HG03280 (cell line): Measurements from ENCODE around the gene COMMD10.

Experiments
- ATAC-seq: cut with Tn5 transposase; IDR thresholded peaks from one replicate; pipeline ENCODE4 v1.9.1; 2021; ENCODE audit warnings: mild to moderate bottlenecking, moderate library complexity; ENCODE audit not compliant: unreplicated experiment

The COMMD10 gene

DNA sequence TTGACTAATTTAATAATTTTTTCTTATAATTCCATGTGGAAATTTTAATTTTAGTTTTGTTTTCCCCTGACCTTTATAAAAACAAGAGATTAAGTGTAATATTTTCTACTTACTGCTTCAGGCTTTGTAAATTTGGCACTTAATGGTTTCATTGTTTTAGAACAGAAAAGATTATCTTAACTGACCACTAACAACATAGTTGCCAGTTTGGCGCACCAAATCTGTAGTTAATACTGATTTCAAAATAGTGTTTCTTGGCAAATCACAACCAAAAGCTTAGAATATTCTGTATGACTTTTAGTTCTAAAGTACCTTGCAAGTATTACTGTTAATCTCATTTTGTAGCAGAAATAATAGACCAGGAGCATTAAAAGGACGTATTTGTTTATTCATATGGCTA is 124.3 kb downstream of the COMMD10 start:
- ATAC-seq: no peak

DNA sequence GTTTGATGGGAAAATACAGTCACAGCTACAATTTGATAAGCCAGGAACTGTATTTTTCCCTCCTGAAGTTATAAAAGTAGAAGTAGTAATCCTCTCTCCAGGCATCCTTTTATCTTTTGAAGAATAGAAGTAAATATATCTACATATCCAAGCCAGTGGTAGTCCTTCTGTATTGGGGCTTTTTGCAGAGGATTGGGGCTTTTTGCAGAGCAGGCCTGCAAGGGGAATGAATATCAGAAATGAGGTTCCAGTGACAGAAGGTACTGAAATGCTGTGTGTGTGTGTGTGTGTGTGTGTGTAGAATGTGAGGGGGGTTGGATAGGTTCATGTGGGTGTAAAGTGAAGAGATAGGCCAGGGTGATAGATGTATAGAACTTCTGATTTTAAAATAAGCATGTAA is 127.4 kb downstream of the COMMD10 start:
- ATAC-seq: no peak

DNA sequence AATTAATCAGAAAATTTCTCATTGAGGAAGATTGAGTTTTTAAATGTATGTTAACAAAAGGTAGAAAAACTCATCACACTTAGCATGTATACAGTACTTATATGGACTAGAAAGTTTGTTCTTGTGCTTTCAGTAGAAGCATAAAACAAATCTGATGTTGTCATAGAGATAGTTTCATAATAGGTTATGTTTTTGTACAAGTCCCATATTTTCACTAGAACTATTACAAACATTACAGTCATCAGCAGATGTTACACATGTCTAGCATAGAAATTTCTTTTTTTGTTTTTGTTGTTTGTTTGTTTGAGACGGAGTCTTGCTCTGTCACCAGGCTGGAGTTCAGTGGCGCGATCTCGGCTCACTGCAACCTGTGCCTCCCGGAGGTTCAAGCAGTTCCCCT is 131.4 kb downstream of the COMMD10 start:
- ATAC-seq: no peak

DNA sequence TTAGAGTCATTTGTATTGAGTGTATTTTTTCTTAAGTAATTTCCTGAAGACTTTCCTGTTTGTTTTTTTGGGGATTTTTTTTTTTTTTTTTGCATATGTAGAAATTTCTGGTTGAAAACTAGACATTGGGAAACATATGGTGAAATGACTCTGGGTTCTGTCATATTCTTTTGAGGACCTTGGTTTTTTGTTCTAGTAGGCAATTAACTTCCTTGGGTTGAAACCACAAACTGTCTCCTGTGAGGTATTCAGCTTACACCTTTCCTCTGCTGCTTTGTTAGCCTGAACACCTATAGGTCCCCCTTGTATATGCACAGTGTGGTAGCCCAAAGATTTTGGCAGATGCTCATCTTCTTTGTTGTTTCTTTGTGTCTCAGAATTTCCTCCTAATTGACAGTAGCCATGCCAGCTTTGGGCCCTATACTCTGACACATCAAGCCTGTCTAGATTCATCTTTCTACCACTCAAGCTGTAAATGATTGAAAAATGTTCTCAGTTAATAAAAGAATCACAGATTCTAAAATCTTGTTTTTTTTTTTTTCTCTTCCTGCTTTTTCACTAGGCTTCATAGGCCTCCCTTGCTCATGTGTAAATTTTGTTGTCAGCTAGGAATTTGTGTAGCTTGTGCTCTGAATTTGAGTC is 140.6 kb downstream of the COMMD10 start:
- no peak for ATAC-seq

DNA sequence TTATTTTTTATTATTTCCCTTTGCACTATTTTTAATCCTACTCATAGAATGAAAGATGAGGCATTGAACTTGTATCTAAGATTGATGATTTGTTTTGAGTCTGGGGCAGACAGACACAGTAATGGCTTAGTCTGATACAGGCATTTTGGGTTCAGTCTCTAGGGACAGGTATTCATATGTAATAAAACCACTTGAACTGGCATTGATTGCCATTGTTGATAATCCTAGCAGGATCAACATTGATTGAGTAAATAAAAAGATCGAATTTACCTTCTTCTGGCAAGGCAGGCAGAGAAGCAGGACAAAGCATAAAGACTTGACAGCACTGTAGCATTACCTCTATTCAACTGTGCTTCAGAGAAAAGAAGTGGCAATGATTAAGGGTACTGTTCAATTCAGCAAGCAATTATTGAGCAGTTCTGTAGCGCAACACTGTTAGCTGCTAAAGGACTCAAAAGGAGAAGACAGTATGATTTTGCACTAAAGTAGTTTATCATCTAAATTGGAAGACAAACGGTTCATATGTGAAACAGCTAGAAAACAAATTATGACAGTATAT is 144.4 kb downstream of the COMMD10 start:
- no peak for ATAC-seq

DNA sequence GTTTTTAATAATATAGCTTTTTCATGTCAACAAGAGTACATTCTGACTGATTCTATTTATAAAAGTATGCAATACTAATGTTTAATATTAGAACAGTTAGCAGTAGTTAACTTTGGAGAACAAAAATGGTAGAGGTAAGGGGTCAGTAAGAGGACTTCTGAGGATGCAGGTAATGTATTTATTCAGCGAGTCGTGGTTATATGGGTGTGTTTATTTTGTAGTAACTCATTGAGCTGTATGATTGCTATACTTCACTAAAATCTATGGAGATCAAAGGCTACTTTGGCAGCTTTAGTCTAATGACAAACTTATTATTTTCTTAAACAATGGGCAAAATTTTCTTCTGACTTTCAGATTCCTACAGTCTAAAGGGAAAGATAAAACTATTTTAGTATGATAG is 146.5 kb downstream of the COMMD10 start:
- ATAC-seq: no peak

DNA sequence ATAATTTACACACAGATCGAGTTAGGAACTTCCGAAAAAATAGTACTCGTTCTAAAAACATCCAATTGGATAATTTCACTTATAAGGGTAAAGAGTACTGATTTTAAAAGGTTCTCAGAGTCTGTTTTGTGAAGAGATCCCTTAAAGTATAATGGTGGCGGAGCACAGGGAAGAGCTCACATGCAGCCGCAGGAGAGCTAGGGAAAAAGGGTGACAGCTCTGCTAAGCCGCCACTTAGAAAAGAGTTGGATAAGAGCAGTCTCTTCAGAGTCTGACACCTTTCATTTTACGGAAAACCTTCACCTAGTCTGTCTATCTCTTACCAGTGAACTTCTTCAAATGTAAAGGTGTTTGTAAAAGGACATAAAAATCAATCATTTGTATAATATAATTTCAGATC is 149.9 kb downstream of the COMMD10 start:
- no peak for ATAC-seq

DNA sequence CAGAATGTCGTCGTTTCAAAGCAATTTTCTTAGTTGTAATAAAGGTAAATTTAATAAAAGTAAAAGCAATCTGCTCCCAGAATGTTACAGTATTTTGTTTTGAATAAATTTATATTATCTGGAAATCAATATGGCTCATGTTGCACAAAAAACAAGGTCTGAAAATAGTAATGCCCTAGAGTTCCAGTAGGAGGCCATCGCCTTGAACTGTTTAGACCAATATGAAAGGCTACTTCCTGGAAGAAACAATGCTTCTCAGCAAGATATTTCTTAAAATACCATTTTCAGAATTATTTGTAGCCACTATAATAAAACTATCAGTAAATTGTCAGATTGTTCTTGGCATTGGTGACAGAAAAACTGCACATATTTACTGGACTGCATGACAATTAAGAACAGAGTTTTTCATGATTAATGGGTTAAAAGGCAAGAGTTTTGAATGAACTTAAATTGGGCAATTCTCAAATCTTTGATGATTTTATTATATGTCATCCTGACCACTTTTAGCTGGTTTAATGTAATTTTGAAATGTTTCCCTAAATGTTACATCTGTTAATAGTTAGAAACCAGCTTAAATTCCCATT is 153.2 kb downstream of the COMMD10 start:
- no peak for ATAC-seq

DNA sequence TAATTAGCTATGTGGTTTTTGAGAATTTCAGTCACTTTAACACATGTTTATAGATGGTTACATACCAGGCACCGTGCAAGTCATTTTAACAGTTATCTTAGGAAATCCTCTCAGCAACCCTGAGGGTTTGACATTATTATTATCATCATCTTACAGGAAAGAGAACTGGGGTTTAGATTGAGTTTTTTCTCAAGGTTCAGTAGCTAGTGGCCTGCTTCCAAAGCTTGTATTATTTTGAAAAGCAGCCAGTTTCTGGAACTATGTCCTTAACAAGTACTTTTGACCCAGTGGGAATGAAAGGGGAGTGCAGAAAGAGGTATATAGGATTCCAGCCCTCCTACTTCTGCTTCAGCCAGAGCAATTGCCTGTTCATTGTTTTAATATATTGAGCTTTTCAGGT is 157.5 kb downstream of the COMMD10 start:
- no peak for ATAC-seq

DNA sequence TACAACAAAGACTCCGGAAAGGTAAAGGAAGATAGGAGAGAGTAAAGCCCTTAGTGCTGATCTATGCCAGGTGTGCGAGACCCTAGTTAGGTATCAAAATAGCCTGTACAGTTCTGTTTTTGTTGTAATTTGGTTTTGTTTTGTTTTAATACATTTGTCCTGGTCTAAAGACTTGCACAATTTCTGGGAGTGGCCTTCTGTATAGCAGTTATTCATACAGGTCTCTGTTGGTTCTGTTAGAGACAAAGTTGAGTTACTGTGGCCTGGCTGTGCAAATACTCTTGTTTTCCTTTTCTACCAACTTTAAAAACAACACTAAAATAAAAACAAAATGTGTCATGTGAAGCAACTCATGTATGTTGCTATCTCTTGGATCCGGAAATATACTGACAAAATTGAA is 163.6 kb downstream of the COMMD10 start:
- no peak for ATAC-seq

DNA sequence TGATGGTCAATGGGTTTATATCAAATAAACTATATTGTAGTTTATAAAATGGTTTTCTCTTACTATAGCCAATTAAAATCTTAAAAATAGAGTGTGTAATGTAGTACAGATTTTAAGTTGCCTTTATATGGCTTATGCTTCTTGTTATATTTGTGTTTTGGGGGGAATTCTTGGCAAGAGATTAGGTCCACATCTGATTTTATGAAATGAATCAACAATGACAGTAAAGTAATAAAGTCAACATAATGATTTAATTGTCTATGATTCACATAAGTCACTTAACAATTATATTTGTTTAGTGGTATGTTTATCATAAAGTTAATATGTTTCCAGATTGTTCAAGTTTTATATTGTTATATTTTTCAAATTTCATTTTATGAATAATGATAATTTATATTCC is 164.8 kb downstream of the COMMD10 start:
- ATAC-seq: no peak

DNA sequence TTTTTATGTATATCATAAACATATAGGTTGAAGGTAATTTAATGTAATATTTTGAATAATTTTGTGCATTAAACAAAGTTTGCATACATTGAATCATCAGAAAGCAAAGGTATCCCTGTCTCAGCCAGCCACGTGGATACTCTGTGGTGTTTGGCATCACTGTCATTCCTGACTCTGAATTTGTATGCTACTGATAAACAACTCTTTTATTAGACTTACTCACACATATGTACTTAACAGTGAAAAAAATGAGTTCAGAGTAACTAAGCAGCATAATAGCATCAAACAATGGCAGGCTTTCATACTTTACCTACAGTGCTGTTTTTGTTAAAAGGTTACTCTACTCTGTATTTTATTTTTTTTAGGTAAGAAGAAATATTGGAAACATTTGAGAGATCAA is 171.9 kb downstream of the COMMD10 start:
- no peak for ATAC-seq

DNA sequence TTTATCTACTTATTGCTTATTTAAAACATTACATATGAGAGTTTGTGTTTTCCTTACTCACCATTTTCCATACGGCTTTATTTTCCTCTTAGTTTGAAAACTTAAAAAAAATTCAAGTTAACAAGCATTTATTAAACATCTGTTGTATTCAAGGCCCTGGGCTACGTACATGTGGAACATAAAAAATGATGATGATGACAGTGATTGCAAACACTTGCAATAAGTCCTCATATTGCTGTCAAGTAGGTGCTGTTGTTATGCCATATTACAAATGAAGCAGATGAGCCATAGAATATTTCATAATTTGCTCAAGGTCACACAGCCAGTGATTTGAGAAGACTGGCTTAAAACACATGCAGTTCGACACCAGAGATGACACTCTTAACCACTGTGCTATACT is 180.6 kb downstream of the COMMD10 start:
- no peak for ATAC-seq

DNA sequence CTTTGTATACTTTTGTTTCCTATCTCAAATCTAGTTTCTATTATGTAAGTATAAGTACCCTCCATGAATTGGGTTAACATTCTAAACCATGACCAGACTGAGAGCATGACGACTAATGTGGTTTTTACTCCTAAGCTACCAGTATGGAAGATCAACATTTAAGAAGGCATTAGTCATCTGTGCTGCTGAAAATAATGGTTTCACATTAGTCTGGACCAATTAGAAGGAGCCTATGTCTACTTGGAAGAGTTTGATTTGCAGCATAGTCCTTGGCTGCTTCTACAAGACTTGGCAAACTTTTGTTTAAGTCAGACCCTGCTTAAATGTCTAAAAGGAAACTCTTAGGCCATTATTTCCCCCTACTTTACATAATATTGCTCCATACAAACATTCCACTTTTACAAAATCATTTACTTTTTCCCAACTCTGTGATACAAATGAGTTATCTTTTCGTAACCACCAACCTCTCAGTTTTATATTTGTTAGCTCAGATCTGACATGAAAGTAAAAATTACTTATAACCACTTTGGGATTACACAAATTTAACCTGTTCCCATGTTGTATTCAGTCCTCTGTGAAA is 186.7 kb downstream of the COMMD10 start:
- no peak for ATAC-seq

DNA sequence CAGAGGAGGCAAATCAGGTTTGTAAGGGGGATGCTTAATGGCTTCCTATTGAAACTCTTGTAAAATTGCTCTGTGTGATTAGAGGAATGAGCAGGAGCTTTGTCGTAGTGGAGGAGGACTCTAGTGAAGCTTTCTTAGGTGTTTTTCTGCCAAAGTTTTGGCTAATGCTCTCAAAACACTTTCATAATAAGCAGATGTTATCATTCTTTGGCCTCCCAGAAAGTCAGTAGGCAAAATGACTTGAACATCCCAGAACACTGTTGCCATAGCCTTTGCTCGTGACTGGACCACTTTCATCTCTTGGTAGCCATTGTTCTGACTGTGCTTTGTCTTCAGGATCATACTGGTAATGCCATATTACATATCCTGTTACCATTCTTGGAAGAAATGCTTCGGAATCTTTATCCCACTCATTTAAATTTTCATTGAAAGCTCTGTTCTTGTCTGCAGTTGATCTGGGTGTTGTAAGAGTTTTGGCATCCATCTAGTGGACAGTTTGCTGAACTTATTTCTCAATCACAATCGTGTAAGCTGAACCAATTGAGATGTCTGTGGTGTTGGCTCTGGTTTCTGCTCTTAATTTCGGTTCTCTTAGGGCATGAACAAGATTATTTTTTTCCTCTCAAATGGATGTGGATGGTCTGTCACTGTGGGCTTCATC is 187.6 kb downstream of the COMMD10 start:
- no peak for ATAC-seq

DNA sequence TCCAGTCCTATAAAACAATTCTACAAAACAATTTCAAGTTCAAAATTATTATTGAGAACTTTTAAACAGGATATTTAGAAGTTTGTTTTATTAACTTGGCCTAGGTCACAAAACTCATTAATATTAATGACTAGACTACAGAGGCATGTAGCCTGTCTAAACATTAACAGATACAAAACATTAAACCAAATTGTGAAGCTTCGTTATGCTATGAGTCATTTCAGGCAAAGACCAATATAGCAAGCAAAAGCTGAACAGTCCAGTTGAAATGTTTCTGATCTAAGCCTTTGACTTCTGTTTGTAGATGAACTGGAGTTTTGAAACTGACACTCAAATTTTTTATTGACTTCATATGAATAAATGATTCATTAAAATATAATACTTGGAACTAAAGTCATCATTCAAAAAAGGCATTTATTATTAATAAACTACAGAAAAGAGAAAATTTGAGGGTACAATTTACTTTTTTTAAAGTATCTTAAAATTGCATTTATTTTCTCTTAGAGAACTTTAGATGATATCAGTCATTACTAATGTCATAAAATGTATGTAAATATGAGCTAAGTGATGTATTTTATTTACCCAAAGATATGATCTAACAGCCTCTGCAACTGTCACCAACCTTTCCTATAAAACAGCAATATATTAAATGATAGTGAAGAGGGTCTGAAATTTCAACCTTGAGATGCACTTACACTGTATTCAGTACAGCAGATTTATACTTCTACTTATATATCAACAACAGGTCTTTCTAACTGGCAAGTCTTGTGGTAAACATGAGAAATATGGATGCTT is 188.8 kb downstream of the COMMD10 start:
- peak; percentile 87 for ATAC-seq

DNA sequence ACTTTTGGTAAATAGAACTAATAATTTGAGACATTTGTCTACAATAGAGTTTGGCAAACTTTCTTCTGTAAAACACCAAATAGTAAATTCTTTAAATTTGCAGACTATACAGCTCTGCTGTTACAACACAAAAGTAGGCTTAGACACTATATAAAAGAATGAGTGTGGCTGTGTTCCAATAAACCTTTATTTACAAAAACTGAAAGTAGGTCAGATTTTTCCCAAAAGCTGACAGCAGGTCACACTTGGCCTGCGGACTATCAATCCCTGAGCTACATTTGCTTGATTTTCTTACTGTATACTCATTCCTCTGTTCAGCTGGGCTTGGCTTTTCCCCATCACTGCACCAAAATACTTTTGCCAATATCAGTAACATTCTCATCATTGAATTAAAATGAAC is 189.4 kb downstream of the COMMD10 start:
- no peak for ATAC-seq

DNA sequence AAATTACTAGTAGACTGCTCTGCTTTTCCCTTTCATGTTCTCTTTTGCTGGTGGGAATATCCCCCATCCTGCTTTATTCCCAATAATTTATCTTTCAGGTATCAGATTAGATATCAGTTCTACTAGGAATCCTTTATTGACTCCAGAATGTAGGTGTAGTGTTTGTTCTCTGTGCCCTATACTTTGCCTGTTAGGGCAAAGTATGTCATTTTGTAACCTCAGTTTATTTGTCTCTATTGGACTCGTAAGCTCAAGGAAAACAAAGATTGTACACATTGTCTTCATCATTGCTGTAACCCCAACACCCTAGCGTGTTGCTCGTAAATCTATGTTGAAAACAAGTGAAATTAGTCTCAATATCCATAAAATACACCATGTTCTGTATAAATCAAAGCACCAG is 190.5 kb downstream of the COMMD10 start:
- no peak for ATAC-seq

DNA sequence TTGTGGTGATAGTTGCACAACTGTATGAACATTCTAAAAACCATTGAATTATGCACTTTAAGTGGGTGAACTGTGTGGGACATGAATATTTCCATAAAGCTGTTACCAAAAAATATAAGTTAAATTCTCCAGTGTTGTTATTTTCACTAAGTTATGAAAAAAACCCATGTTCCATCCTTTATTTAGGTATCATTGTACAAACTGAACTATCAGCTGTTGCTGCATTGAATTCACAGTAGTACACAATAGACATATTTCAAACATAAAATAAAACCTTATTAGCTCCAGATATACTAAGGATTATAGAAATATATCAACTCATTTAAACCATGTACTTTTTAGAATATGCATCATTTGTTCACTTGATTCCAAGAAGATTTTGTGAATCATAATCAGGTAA is 192.1 kb downstream of the COMMD10 start:
- ATAC-seq: no peak

DNA sequence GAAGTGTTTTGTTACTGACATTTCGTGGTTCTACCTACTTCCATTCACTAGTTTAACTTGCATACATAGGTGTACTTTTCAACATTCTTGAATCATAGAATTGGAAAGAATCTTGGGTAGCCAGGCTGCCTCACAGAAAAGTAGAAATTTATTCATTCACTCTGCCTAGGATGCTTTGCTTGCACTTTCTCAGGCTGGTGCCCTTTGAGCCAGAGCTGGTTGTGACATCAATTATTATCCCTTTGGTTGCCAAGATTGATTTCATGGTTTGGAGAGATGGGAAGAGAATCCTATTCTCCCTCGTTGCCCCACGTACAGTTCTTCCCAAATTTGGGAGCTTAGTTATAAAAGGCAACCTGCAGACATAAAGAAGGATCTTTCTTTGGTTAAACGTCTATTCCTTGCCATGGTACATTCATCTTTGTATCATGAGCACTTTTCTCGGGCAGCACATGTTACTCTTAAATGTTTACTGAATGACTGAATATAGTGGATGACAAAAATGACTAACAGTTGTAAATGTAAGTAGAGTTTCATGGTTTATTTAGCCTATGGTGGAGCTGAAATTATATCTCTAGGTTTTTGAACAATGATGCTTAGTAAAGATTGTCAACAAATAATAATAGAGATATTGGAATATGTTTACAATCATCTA is 195.5 kb downstream of the COMMD10 start:
- no peak for ATAC-seq

DNA sequence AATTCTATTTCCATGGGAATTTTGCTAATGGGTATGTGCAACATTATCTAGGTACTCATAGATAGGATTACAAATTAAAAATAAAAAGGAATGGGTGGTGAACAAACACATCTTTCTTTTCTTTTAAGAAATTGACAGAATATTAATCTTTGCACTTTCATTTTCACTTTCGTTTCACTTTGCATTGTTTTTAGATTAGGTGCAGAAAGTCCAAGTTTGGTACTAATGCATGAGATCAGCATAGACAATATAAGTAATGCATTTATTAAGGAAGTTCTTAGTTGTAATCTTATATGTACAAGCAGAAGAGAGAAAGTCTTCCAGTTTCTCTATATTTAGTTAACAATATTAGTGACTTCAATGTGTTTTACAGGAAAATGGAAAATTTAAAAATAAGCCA is 196.5 kb downstream of the COMMD10 start:
- no peak for ATAC-seq
